ENCODE results near the gene MGST2. TPM values are rescaled to one million over a fixed set of nuclear protein-coding genes. Genes with fewer than 3 reads are reported as not detected.

Gene MGST2
- total and polyA plus RNA-seq, 4 donors = 51.7 to 171 (median 60.1) TPM

DNA sequence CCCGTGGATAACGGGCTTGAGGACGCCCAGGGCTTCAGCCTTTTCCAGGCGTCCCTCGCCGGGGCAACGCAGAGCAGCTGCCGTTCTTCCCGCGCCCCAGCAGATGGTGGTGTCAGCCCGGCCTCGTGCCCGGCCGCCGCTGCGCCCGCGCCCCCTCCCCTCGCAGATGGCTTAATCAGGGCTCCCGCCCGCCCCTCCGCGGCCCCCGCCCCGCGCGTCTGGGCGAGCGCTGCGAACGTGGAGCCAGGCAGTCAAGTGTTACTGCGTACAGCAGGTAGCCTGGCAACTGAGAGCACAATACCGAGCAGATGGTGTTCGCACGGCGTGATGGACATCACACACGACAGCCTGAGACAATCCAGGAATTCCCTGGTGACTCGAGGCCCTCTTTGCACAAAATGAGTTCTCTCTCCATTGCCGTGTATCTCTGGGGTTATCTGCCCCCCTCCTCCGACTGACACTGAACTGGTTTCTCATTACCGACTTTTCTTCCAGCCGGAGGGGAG lies 69.3 kb downstream of the MGST2 start:
- Histone ChIP-seq H3K9ac (ENCODE audit: insufficient read depth in 1 of 2, low read length in 2 of 2) (peak overlapping the region; percentile 17 to 91), H3K4me3 (peak overlapping the region; percentile 5), H3K36me3 (ENCODE audit: control insufficient read depth in 4 of 4, insufficient read depth in 4 of 4, low read length in 4 of 4) (peaks cover 0 to 5% (median 2%) of the 10 kb centered on the region in 4 donors), H3K27ac (ENCODE audit: low read depth in 1 of 2, low read length in 1 of 2) (peak overlapping the region; percentile 63 to 83), H3K9me3 (ENCODE audit: control insufficient read depth in 4 of 4, insufficient read depth in 3 of 4, low read length in 3 of 4) (no peaks in the 10 kb centered on the region), H3K27me3 (ENCODE audit: control insufficient read depth in 3 of 3, insufficient read depth in 3 of 3, low read length in 2 of 3) (no peaks in the 10 kb centered on the region), H3K4me1 (ENCODE audit: control insufficient read depth in 5 of 5, insufficient read depth in 5 of 5, low read length in 5 of 5) (peaks cover 4 to 37% (median 13%) of the 10 kb centered on the region in 5 donors)
- 0 to 1% methylated on average over 41 to 42 of the region's 42 CpGs for WGBS, 2 donors
- peak; percentile 92 for ATAC-seq (ENCODE audit: insufficient read depth, low FRiP score)
- peak; percentile 95 to 96 (median 95) for DNase-seq
- TF ChIP-seq, protein P1, sequence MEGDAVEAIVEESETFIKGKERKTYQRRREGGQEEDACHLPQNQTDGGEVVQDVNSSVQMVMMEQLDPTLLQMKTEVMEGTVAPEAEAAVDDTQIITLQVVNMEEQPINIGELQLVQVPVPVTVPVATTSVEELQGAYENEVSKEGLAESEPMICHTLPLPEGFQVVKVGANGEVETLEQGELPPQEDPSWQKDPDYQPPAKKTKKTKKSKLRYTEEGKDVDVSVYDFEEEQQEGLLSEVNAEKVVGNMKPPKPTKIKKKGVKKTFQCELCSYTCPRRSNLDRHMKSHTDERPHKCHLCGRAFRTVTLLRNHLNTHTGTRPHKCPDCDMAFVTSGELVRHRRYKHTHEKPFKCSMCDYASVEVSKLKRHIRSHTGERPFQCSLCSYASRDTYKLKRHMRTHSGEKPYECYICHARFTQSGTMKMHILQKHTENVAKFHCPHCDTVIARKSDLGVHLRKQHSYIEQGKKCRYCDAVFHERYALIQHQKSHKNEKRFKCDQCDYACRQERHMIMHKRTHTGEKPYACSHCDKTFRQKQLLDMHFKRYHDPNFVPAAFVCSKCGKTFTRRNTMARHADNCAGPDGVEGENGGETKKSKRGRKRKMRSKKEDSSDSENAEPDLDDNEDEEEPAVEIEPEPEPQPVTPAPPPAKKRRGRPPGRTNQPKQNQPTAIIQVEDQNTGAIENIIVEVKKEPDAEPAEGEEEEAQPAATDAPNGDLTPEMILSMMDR (IDR thresholded peaks at IDR 0.05; ENCODE audit: control extremely low read depth, extremely low read depth) = peak; percentile 55

DNA sequence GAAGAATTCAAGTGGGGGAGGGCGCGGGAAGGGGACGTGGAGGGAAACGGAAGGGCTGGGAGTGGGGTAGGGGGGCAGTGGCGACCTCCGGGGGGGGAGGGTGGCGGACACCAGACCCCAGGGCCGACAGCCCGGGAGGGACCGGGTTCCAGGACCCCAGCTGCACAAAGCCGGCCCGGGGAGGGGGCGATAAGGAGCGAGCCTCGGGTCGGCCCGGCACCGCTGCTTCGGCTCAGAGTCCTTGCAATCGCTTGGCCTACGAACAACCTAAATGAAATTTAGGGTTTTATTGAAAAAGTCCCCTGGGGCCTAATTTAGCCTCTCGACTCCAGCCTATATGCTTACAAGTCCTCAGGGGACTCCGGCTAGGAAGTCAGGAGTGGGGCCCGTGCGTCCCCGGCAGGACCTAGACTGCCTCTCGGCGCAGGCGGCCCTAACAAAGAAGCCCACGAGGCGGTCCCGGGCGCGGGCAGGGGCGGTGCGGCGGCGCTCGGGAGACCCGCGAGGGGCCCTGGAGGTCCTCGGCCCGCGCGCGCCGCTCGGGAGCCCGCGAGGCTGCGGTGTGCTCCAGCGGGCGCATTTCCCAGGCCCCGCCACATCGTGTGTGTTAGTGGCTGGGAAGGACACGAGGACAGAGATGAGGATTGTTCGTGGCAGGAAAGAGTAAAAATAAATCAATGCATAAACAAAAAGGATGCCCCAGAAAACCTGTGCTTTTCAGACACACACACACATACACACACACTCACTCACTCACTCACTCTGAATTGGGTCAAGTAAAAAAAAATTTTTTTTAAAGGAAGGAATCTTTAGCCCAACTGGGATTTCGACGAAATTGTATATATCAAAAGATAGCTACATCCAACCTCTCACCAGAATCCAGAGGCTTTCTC lies 70.0 kb downstream of the MGST2 start:
- Histone ChIP-seq H3K4me1 (ENCODE audit: control insufficient read depth in 5 of 5, insufficient read depth in 5 of 5, low read length in 5 of 5) (peaks cover 6 to 44% (median 13%) of the 10 kb centered on the region in 5 donors), H3K27me3 (ENCODE audit: control insufficient read depth in 3 of 3, insufficient read depth in 3 of 3, low read length in 2 of 3) (no peaks in the 10 kb centered on the region), H3K36me3 (ENCODE audit: control insufficient read depth in 4 of 4, insufficient read depth in 4 of 4, low read length in 4 of 4) (no peaks in the 10 kb centered on the region), H3K9me3 (ENCODE audit: control insufficient read depth in 4 of 4, insufficient read depth in 3 of 4, low read length in 3 of 4) (no peaks in the 10 kb centered on the region), H3K9ac (ENCODE audit: insufficient read depth in 1 of 2, low read length in 2 of 2) (peak overlapping the region; percentile 17 to 90), H3K4me3 (no peak overlapping the region), H3K27ac (ENCODE audit: low read depth in 1 of 2, low read length in 1 of 2) (peak overlapping the region; percentile 63 to 83)
- DNase-seq (peak; percentile 72 to 76 (median 75)), ATAC-seq (ENCODE audit: insufficient read depth, low FRiP score) (peak; percentile 3)
- 5 to 18% methylated on average over 58 to 59 of the region's 59 CpGs for WGBS, 2 donors
- TF ChIP-seq, protein P1 (IDR thresholded peaks at IDR 0.05; ENCODE audit: control extremely low read depth, extremely low read depth) = no peak

DNA sequence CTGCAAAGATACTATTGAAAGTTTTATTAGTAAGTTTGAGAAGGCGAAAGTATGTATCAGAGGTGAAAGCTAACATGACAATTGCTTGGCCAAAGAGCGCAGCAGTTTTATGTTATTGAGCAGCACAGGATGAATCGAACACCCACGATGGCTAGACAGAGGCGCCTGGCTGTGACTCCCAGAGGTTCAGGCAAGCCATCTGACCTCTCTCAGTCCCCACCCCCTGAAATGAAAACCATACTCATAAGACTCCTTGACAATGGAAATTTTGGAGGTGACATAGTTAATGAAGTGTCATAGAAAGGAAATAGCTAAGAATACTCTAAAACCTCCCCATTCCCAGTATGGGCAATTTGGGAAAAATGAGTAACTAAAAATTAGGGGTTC lies 70.6 kb downstream of the MGST2 start:
- Histone ChIP-seq H3K27ac (ENCODE audit: low read depth in 1 of 2, low read length in 1 of 2) (peak overlapping the region in 1 of 2 donors; percentile 56), H3K4me1 (ENCODE audit: control insufficient read depth in 5 of 5, insufficient read depth in 5 of 5, low read length in 5 of 5) (peaks cover 12 to 50% (median 19%) of the 10 kb centered on the region in 5 donors), H3K9ac (ENCODE audit: insufficient read depth in 1 of 2, low read length in 2 of 2) (peak overlapping the region in 1 of 2 donors; percentile 27), H3K4me3 (no peak overlapping the region), H3K36me3 (ENCODE audit: control insufficient read depth in 4 of 4, insufficient read depth in 4 of 4, low read length in 4 of 4) (no peaks in the 10 kb centered on the region), H3K9me3 (ENCODE audit: control insufficient read depth in 4 of 4, insufficient read depth in 3 of 4, low read length in 3 of 4) (no peaks in the 10 kb centered on the region), H3K27me3 (ENCODE audit: control insufficient read depth in 3 of 3, insufficient read depth in 3 of 3, low read length in 2 of 3) (no peaks in the 10 kb centered on the region)
- ATAC-seq (ENCODE audit: insufficient read depth, low FRiP score) = no peak
- DNase-seq = peak in 1 of 3 donors; percentile 43
- TF ChIP-seq, protein P1 (IDR thresholded peaks at IDR 0.05; ENCODE audit: control extremely low read depth, extremely low read depth) = no peak
- 77 to 90% methylated on average over 5 of the region's 5 CpGs for WGBS, 2 donors

Data from lung (tissue), 12 donors.